ENCODE results near the gene LIN28A.

GRCh38 chr1:26419494-26419893 lies 8.9 kb downstream of the LIN28A start:
- TF ChIP-seq GATA2 (IDR thresholded peaks at IDR 0.05; ENCODE audit: low read depth, low read length) (no peak), GATA3 (IDR thresholded peaks at IDR 0.05; ENCODE audit: low read depth, low read length) (no peak)
